HepG2 (cell line): Measurements from ENCODE around the gene SVOP.

Experiments
- ASH2L ChIP-seq: fragments of 300-600, 200-600 bp; sonication (generic); IDR thresholded peaks from 2 replicates; pipeline ENCODE4 v1.7.0; 2017; ENCODE audit warnings: low read depth, mild to moderate bottlenecking, moderate library complexity, mixed read lengths, low read length; ENCODE audit not compliant: insufficient read length
- BHLHE40 ChIP-seq: IDR thresholded peaks from 2 replicates; pipeline ENCODE4 v1.6.1; 2011; ENCODE audit warnings: low read length, improper control_type of control experiment
- CBX5 ChIP-seq: sonication (generic); formaldehyde crosslinking; IDR thresholded peaks from 2 replicates; pipeline ENCODE4 v1.4.0; 2020; ENCODE audit warnings: missing genetic modification reagents, borderline replicate concordance
- DR1 ChIP-seq: sonication (generic); formaldehyde crosslinking; IDR thresholded peaks from 2 replicates; pipeline ENCODE4 v1.8.0; 2021; ENCODE audit warnings: mild to moderate bottlenecking, missing genetic modification reagents, inconsistent platforms
- FOSL1 ChIP-seq: sonication (generic); formaldehyde crosslinking; IDR thresholded peaks from 2 replicates; pipeline ENCODE4 v1.9.0; 2021; ENCODE audit warnings: missing genetic modification reagents, borderline replicate concordance
- FOXA3 ChIP-seq: IDR thresholded peaks from 2 replicates; pipeline ENCODE4 v1.6.1; 2016; ENCODE audit warnings: missing genetic modification reagents, missing compliant biosample characterization
- HOXA9 ChIP-seq: sonication (generic); formaldehyde crosslinking; IDR thresholded peaks from 2 replicates; pipeline ENCODE4 v1.8.1; 2022; ENCODE audit warnings: missing genetic modification reagents, mild to moderate bottlenecking, moderate library complexity, borderline replicate concordance
- MED13 ChIP-seq: sonication (generic); formaldehyde crosslinking; IDR thresholded peaks from 2 replicates; pipeline ENCODE4 v1.5.0; 2020; ENCODE audit warnings: missing genetic modification reagents
- RAD51 ChIP-seq: fragments of 450-650 bp; IDR thresholded peaks from 2 replicates; pipeline ENCODE4 v1.6.1; 2016; ENCODE audit warnings: borderline replicate concordance
- SATB2 ChIP-seq: sonication (generic); formaldehyde crosslinking; IDR thresholded peaks from 2 replicates; pipeline ENCODE4 v1.5.0; 2020; ENCODE audit warnings: missing genetic modification reagents
- UBTF ChIP-seq: sonication (generic); formaldehyde crosslinking; IDR thresholded peaks from 2 replicates; pipeline ENCODE4 v1.4.0; 2020; ENCODE audit warnings: mild to moderate bottlenecking, missing genetic modification reagents
- ZNF138 ChIP-seq: sonication (generic); formaldehyde crosslinking; IDR thresholded peaks from 2 replicates; pipeline ENCODE4 v1.5.0; 2020; ENCODE audit warnings: mild to moderate bottlenecking, low read depth, missing genetic modification reagents
- ZNF468 ChIP-seq: sonication (generic); formaldehyde crosslinking; IDR thresholded peaks from 2 replicates; pipeline ENCODE4 v1.8.0; 2022; ENCODE audit warnings: mild to moderate bottlenecking, moderate library complexity, missing genetic modification reagents

- TF ChIP-seq UBTF (no peak), HOXA9 (CRISPR knock-in tag) (no peak), RAD51 (peak; percentile 63), CBX5 (CRISPR knock-in tag) (no peak), SATB2 (CRISPR knock-in tag) (no peak), DR1 (CRISPR knock-in tag) (no peak), ZNF468 (CRISPR knock-in tag) (no peak), ZNF138 (CRISPR knock-in tag) (no peak), ASH2L (no peak), BHLHE40 (no peak), FOSL1 (CRISPR knock-in tag) (no peak), MED13 (CRISPR knock-in tag) (no peak), FOXA3 (no peak)
Measured at GRCh38 chr12:108868781-108869180, 152.1 kb downstream of the SVOP start.
